ENCODE measurements around the gene RIMS4. TPM values are rescaled to one million over a fixed set of nuclear protein-coding genes. Genes with fewer than 3 reads are reported as not detected.

Gene RIMS4
- total and polyA plus RNA-seq, 2 of the 13 experiments (the other 11 are each of a cell fraction or from before 2014, with no cell fraction given) = 0.01 to 0.07 TPM

GRCh38 chr20:44736170-44737021 is 74.0 kb downstream of the RIMS4 start (continued):
- no peak for TF ChIP-seq FLYWCH1 (CRISPR knock-in tag; IDR thresholded peaks at IDR 0.05)
- peak; percentile 72 for TF ChIP-seq ZFX (CRISPR knock-in tag; IDR thresholded peaks at IDR 0.05; ENCODE audit: low read depth)
- TF ChIP-seq KMT2B (CRISPR knock-in tag; IDR thresholded peaks at IDR 0.05) = no peak
- 0 out of 2 replicates have a peak, but pooled peaks have one; percentile 59 for TF ChIP-seq ZNF780A (CRISPR knock-in tag; IDR thresholded peaks at IDR 0.05)
- no peak for TF ChIP-seq MED13 (CRISPR knock-in tag; IDR thresholded peaks at IDR 0.05)
- TF ChIP-seq, protein P1, sequence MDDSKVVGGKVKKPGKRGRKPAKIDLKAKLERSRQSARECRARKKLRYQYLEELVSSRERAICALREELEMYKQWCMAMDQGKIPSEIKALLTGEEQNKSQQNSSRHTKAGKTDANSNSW (CRISPR knock-in tag; IDR thresholded peaks at IDR 0.05; ENCODE audit: borderline replicate concordance) = no peak
- no peak for TF ChIP-seq BCLAF1 (IDR thresholded peaks at IDR 0.05)
- peak; percentile 36; the same call in 1 of the 2 replicates for TF ChIP-seq FOXA3 (CRISPR knock-in tag; IDR thresholded peaks at IDR 0.05)
- no peak for TF ChIP-seq TRIM22 (IDR thresholded peaks at IDR 0.05)
- no peak for TF ChIP-seq ZNF337 (CRISPR knock-in tag; IDR thresholded peaks at IDR 0.05; ENCODE audit: borderline replicate concordance, low read depth)
- TF ChIP-seq ZBTB38 (CRISPR knock-in tag; IDR thresholded peaks at IDR 0.05) = no peak
- TF ChIP-seq, protein P2, sequence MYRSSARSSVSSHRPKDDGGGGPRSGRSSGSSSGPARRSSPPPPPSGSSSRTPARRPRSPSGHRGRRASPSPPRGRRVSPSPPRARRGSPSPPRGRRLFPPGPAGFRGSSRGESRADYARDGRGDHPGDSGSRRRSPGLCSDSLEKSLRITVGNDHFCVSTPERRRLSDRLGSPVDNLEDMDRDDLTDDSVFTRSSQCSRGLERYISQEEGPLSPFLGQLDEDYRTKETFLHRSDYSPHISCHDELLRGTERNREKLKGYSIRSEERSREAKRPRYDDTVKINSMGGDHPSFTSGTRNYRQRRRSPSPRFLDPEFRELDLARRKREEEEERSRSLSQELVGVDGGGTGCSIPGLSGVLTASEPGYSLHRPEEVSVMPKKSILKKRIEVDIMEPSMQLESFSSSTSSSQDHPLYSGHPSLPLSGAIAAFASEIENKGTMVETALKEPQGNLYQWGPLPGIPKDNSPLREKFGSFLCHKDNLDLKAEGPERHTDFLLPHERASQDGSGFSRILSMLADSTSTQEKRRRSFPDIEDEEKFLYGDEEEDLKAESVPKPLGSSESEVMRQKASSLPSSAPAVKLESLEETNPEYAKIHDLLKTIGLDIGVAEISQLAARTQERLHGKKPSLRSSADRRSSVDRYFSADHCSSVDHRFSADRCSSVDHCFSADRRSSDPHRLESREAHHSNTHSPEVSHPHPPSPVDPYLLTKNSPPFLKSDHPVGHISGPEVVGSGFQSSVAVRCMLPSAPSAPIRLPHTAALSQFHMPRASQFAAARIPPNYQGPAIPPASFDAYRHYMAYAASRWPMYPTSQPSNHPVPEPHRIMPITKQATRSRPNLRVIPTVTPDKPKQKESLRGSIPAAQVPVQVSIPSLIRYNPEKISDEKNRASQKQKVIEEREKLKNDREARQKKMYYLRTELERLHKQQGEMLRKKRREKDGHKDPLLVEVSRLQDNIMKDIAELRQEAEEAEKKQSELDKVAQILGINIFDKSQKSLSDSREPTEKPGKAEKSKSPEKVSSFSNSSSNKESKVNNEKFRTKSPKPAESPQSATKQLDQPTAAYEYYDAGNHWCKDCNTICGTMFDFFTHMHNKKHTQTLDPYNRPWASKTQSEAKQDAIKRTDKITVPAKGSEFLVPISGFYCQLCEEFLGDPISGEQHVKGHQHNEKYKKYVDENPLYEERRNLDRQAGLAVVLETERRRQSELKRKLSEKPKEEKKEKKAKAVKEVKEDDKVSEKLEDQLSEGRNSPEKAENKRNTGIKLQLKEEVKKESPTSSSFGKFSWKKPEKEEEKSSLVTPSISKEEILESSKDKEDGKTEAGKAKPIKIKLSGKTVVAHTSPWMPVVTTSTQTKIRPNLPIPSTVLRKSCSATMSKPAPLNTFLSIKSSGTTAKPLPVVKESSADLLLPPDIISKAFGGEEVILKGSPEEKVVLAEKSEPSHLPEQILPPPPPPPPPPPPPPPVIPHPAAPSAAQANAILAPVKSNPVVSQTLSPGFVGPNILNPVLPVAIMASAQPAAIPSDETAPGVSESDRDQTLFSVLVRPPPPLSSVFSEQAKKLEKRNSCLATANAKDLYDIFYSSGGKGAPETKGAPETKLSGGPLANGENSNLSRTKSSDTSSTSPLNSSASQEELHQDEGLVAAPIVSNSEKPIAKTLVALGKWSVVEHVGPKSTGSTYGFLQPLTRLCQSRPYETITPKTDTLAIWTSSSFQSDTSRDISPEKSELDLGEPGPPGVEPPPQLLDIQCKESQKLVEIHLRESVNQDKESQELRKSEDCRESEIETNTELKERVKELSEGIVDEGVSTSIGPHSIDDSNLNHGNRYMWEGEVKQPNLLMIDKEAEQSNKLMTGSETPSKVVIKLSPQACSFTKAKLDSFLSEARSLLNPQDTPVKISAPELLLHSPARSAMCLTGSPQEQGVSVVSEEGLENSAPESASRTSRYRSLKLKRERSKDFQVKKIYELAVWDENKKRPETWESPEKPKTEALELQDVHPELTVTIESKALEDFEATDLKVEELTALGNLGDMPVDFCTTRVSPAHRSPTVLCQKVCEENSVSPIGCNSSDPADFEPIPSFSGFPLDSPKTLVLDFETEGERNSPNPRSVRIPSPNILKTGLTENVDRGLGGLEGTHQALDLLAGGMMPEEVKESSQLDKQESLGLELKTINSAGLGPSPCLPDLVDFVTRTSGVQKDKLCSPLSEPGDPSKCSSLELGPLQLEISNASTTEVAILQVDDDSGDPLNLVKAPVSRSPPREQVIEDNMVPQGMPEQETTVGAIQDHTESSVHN (CRISPR knock-in tag; IDR thresholded peaks at IDR 0.05) = no peak
- TF ChIP-seq HOXA5 (CRISPR knock-in tag; IDR thresholded peaks at IDR 0.05) = no peak
- no peak for TF ChIP-seq ZNF75D (CRISPR knock-in tag; IDR thresholded peaks at IDR 0.05; ENCODE audit: borderline replicate concordance)
- peak; percentile 79 for TF ChIP-seq ATF1 (CRISPR knock-in tag; IDR thresholded peaks at IDR 0.05)
